H1 (cell line): Measurements from ENCODE around the gene SYTL1. TPM values are rescaled to one million over a fixed set of nuclear protein-coding genes. Genes with fewer than 3 reads are reported as not detected.

ENCODE experiments used
- CTCF ChIA-PET: fragments of 300-600 bp; sonication (Branson Sonifier 250); formaldehyde crosslinking; loops from one replicate; lab custom pipeline; 2021; ENCODE audit not compliant: partially characterized antibody; lab: Charles Lee
- POLR2A ChIA-PET: fragments of 300-600 bp; sonication (Branson Sonifier 250); formaldehyde crosslinking; loops from one replicate; lab custom pipeline; 2021; ENCODE audit warnings: inconsistent platforms; ENCODE audit not compliant: partially characterized antibody; lab: Charles Lee
- DNase-seq, 2 experiments: peaks; one replicate each; pipeline versions ENCODE4 v3.0.0 to v3.0.0-alpha.2; 2010 to 2022; ENCODE audit warnings: low spot score in 2 of 2, low read depth in 1 of 2, mixed read lengths in 1 of 2
- FAIRE-seq: peaks from 2 replicates; lab custom pipeline; 2011; peaks lifted over from hg19 to GRCh38; lab: Jason Lieb, UNC
- H2AFZ ChIP-seq: 2 replicates; pipeline ENCODE4 v1.8.1; 2012; ENCODE audit warnings: low read length, inconsistent platforms
- H2AK5ac ChIP-seq: 2 replicates; pipeline ENCODE4 v1.6.1; 2013; ENCODE audit warnings: low read depth, low read length
- H2BK120ac ChIP-seq: replicated peaks from 2 replicates; pipeline ENCODE3; 2013; ENCODE audit warnings: low read depth, low read length, inconsistent platforms
- H2BK12ac ChIP-seq: 2 replicates; pipeline ENCODE4 v1.6.1; 2013; ENCODE audit warnings: low read depth, low read length
- H2BK15ac ChIP-seq: 2 replicates; pipeline ENCODE4 v1.6.1; 2013; ENCODE audit warnings: low read length
- H2BK20ac ChIP-seq: 2 replicates; pipeline ENCODE4 v1.6.1; 2013; ENCODE audit warnings: low read length
- H2BK5ac ChIP-seq: 2 replicates; pipeline ENCODE4 v1.6.1; 2013; ENCODE audit warnings: low read depth, low read length
- H3K14ac ChIP-seq: 2 replicates; pipeline ENCODE4 v1.6.1; 2013; ENCODE audit warnings: inconsistent platforms; ENCODE audit not compliant: insufficient read length
- H3K18ac ChIP-seq: 2 replicates; pipeline ENCODE4 v1.6.1; 2013; ENCODE audit warnings: low read length; ENCODE audit errors: extremely low read depth
- H3K23ac ChIP-seq: 2 replicates; pipeline ENCODE4 v1.6.1; 2013; ENCODE audit warnings: inconsistent platforms; ENCODE audit not compliant: insufficient read length
- H3K23me2 ChIP-seq: 2 replicates; pipeline ENCODE4 v1.6.1; 2013; ENCODE audit warnings: low read depth, low read length
- H3K27ac ChIP-seq: 2 replicates; pipeline ENCODE4 v1.6.1; 2011; ENCODE audit warnings: low read depth, low read length, inconsistent platforms
- H3K27me3 ChIP-seq, 4 experiments: replicated peaks in 1 of 4; 1 replicate in 1 of 4; 2 replicates in 3 of 4; pipeline versions ENCODE4 v1.6.1 to v1.8.1; 2011 to 2013; ENCODE audit warnings: low read length in 3 of 4, mild to moderate bottlenecking in 3 of 4, inconsistent platforms in 2 of 4, mixed read lengths in 2 of 4, moderate library complexity in 1 of 4; ENCODE audit not compliant: control insufficient read depth in 3 of 4, insufficient read depth in 3 of 4; ENCODE audit errors: extremely low read depth in 1 of 4
- H3K36me3 ChIP-seq, 4 experiments: 2 replicates each; pipeline versions ENCODE4 v1.6.1 to v1.8.1; 2011 to 2013; ENCODE audit warnings: mild to moderate bottlenecking in 4 of 4, low read length in 3 of 4, moderate library complexity in 2 of 4, control low read depth in 1 of 4, inconsistent platforms in 1 of 4; ENCODE audit not compliant: insufficient read depth in 4 of 4, control insufficient read depth in 2 of 4
- H3K4ac ChIP-seq: replicated peaks from 2 replicates; pipeline ENCODE3; 2013; ENCODE audit warnings: low read length, low read depth, mixed read lengths, inconsistent platforms; ENCODE audit not compliant: insufficient read length
- H3K4me1 ChIP-seq, 4 experiments: replicated peaks in 1 of 4; 1 replicate in 1 of 4; 2 replicates in 3 of 4; pipeline versions ENCODE4 v1.6.1 to v1.8.1; 2011 to 2013; ENCODE audit warnings: low read length in 3 of 4, inconsistent platforms in 2 of 4, mixed read lengths in 1 of 4; ENCODE audit not compliant: insufficient read depth in 4 of 4, control insufficient read depth in 3 of 4
- H3K4me2 ChIP-seq, 2 experiments: 2 replicates each; pipeline versions ENCODE4 v1.6.1 to v1.8.1; 2011 to 2013; ENCODE audit warnings: low read depth in 2 of 2, low read length in 2 of 2, control low read depth in 1 of 2, inconsistent platforms in 1 of 2, mild to moderate bottlenecking in 1 of 2; ENCODE audit not compliant: insufficient read depth in 1 of 2
- H3K4me3 ChIP-seq, 4 experiments: fragments of 200-600, 300-600 bp in 1 of 4; sonication (generic), shearing (Covaris generic), sonication (Bioruptor Twin) in 1 of 4; 2 replicates each; pipeline versions ENCODE4 v1.5.1 to v1.8.1; 2011 to 2016; ENCODE audit warnings: low read length in 4 of 4, low read depth in 3 of 4, control low read depth in 2 of 4, inconsistent platforms in 2 of 4, mild to moderate bottlenecking in 2 of 4, mixed read lengths in 1 of 4, moderate library complexity in 1 of 4; ENCODE audit not compliant: insufficient read depth in 2 of 4; ENCODE audit errors: extremely low read depth in 1 of 4
- H3K56ac ChIP-seq: replicated peaks from 2 replicates; pipeline ENCODE3; 2013; ENCODE audit warnings: low read depth, mild to moderate bottlenecking, mixed read lengths, low read length, inconsistent platforms; ENCODE audit not compliant: insufficient read length
- H3K79me1 ChIP-seq: 2 replicates; pipeline ENCODE4 v1.6.1; 2013; ENCODE audit warnings: low read depth, low read length, control low read depth
- H3K79me2 ChIP-seq, 2 experiments: 2 replicates each; pipeline versions ENCODE4 v1.6.1 to v1.8.1; 2012 to 2013; ENCODE audit warnings: low read length in 2 of 2, mild to moderate bottlenecking in 2 of 2, inconsistent platforms in 1 of 2; ENCODE audit not compliant: insufficient read depth in 2 of 2, control insufficient read depth in 1 of 2
- H3K9ac ChIP-seq, 4 experiments: replicated peaks in 1 of 4; 1 replicate in 1 of 4; 2 replicates in 3 of 4; pipeline versions ENCODE4 v1.6.1 to v1.8.1; 2011 to 2013; ENCODE audit warnings: low read depth in 3 of 4, low read length in 3 of 4, control low read depth in 2 of 4, mild to moderate bottlenecking in 2 of 4, moderate library complexity in 2 of 4, inconsistent platforms in 1 of 4; ENCODE audit errors: extremely low read depth in 1 of 4
- H3K9me3 ChIP-seq, 2 experiments: 2 replicates each; pipeline versions ENCODE4 v1.6.1 to v1.8.1; 2012 to 2013; ENCODE audit warnings: mild to moderate bottlenecking in 2 of 2, moderate library complexity in 2 of 2, control low read depth in 1 of 2, inconsistent platforms in 1 of 2, low read depth in 1 of 2, low read length in 1 of 2, mixed read lengths in 1 of 2; ENCODE audit not compliant: insufficient read depth in 2 of 2
- H4K20me1 ChIP-seq, 2 experiments: replicated peaks in 1 of 2; 2 replicates each; pipeline versions ENCODE3 to v1.8.1; 2011 to 2013; ENCODE audit warnings: inconsistent platforms in 2 of 2, low read length in 2 of 2, mild to moderate bottlenecking in 1 of 2; ENCODE audit not compliant: insufficient read depth in 2 of 2, control insufficient read depth in 1 of 2
- H4K5ac ChIP-seq: 2 replicates; pipeline ENCODE4 v1.6.1; 2013; ENCODE audit warnings: low read length, low read depth, mixed read lengths, inconsistent platforms; ENCODE audit not compliant: insufficient read length
- H4K8ac ChIP-seq: 2 replicates; pipeline ENCODE4 v1.8.0; 2013; ENCODE audit warnings: mild to moderate bottlenecking, moderate library complexity, low read length, inconsistent platforms; ENCODE audit not compliant: insufficient read depth; ENCODE audit errors: extremely low read depth
- H4K91ac ChIP-seq: replicated peaks from 2 replicates; pipeline ENCODE3; 2013; ENCODE audit warnings: low read length, mixed read lengths, inconsistent platforms; ENCODE audit not compliant: insufficient read length
- CTCF ChIP-seq, 3 experiments: IDR thresholded peaks; 1 replicate in 2 of 3; 2 replicates in 1 of 3; pipeline versions ENCODE4 v1.5.1 to v1.6.1; 2011; ENCODE audit warnings: low read length in 3 of 3, mild to moderate bottlenecking in 3 of 3, inconsistent platforms in 2 of 3, low read depth in 1 of 3, moderate library complexity in 1 of 3; ENCODE audit not compliant: insufficient read depth in 1 of 3; ENCODE audit errors: control extremely low read depth in 1 of 3
- RBBP5 ChIP-seq: IDR thresholded peaks from 2 replicates; pipeline ENCODE4 v1.7.1; 2012; ENCODE audit warnings: low read depth, mild to moderate bottlenecking, inconsistent platforms, low read length, moderate library complexity, borderline replicate concordance
- TAF1 ChIP-seq: IDR thresholded peaks from 2 replicates; pipeline ENCODE4 v1.6.1; 2011; ENCODE audit warnings: mild to moderate bottlenecking, low read depth, low read length
- WGBS, 2 experiments: shearing (Covaris generic) in 1 of 2; methylation state at CpG; one replicate each; pipeline versions ENCODE4 v1.1.6 to v1.1.7; 2013 to 2015; ENCODE audit warnings: low lambda C conversion rate in 2 of 2, mixed read lengths in 2 of 2, inconsistent platforms in 1 of 2, low coverage in 1 of 2, missing lambda C conversion rate in 1 of 2; ENCODE audit not compliant: insufficient replicate concordance in 2 of 2, insufficient coverage in 1 of 2, insufficient read length in 1 of 2; ENCODE audit errors: extremely low coverage in 1 of 2, missing lambda C conversion rate in 1 of 2; 5-methylcytosine and 5-hydroxymethylcytosine counted together
- polyA plus RNA-seq, 7 experiments: library from polyadenylated mRNA; depleted of rRNA in 3 of 7; stranded (reverse) in 5 of 7; unstranded in 2 of 7; fragments of >200 nt in 5 of 7; fragments of 200-250 nt in 2 of 7; gene quantifications; 1 replicate in 5 of 7; 2 replicates in 1 of 7; 4 replicates in 1 of 7; pipeline versions ENCODE4 v1.2.1 to v1.2.3, GENCODE V29; 2011 to 2013; ENCODE audit warnings: missing spikeins in 2 of 7, mixed read lengths in 2 of 7
- total RNA-seq: library from RNA; stranded (reverse); fragmentation: NEBNext Ultra II Directional; extraction: Animal tissue kit (Norgen Biotek cat#: 25700); gene quantifications from 2 replicates; pipeline ENCODE4 v1.2.1, GENCODE V29; 2021

SYTL1 gene
- total and polyA plus RNA-seq, 2 of the 8 experiments (the other 6 are each of a cell fraction or from before 2014, with no cell fraction given) = 6.4 to 19.5 TPM

GRCh38 chr1:27359822-27360158, 18.0 kb downstream of the SYTL1 start:
- CTCF ChIA-PET = interaction anchor here (0.9 to 28.8 kb wide), 8 partner anchors 8 to 303 kb away, joined by 3 to 625 read pairs (median 95); partner anchors contain the start of genes CD164L2, FCN3, GPR3 and MAP3K6
- no peak for FAIRE-seq

More at GRCh38 chr1:27359822-27360158, 18.0 kb downstream of the SYTL1 start:
- Histone ChIP-seq H3K36me3 (no peaks in the 10 kb centered on the region), H3K27ac (no peak overlapping the region), H3K79me2 (no peaks in the 10 kb centered on the region), H3K4me3 (peak overlapping the region; percentile 55 to 89 (median 66); a peak in 5 of 8 replicates), H3K14ac (no peak overlapping the region), H4K91ac (peak overlapping the region; percentile 66), H4K20me1 (peaks cover 0 to 11% of the 10 kb centered on the region in 2 experiments), H2BK20ac (no peak overlapping the region), H2AK5ac (no peak overlapping the region), H2BK120ac (no peak overlapping the region), H3K9me3 (no peaks in the 10 kb centered on the region), H3K4me1 (peaks cover 0 to 22% (median 11%) of the 10 kb centered on the region in 4 experiments; a peak in 6 of 7 replicates), H3K9ac (no peak overlapping the region), H3K27me3 (peaks cover 12 to 47% (median 36%) of the 10 kb centered on the region in 4 experiments), H2BK12ac (0 out of 2 replicates have a peak overlapping the region, but pooled peaks have one; percentile 80), H2BK15ac (peak overlapping the region; percentile 88), H3K79me1 (no peaks in the 10 kb centered on the region), H4K5ac (no peak overlapping the region), H3K56ac (no peak overlapping the region), H3K4me2 (peak overlapping the region; percentile 83 to 84), H4K8ac (peak overlapping the region; percentile 3; the same call in 1 of the 2 replicates), H3K18ac (peak overlapping the region; percentile 4; the same call in 1 of the 2 replicates), H2BK5ac (0 out of 2 replicates have a peak overlapping the region, but pooled peaks have one; percentile 35), H3K23me2 (peaks cover 14% of the 10 kb centered on the region), H3K23ac (no peak overlapping the region), H3K4ac (no peak overlapping the region), H2AFZ (0 out of 2 replicates have a peak overlapping the region, but pooled peaks have one; percentile 52)
- no peak for DNase-seq
- POLR2A ChIA-PET = interaction anchor here (1.4 to 10.3 kb wide), 2 partner anchors 7 to 9 kb away, joined by 4 to 101 read pairs; no protein-coding TSS in a partner anchor
- TF ChIP-seq TAF1 (no peak), CTCF (IDR thresholded peaks at IDR 0.05; ENCODE audit: control extremely low read depth in 1 of 3, insufficient read depth in 1 of 3, low read depth in 1 of 3, low read length in 3 of 3) (peak in 1 of 3 experiments; percentile 4; a peak in 1 of 4 replicates), RBBP5 (no peak)
- WGBS, 2 experiments = 44% methylated on average over 9 of the region's 9 CpGs; no CpG with 5 or more reads in 1 of the 2 experiments
